ENCODE results near the gene LRP1-AS.

LRP1-AS gene

DNA sequence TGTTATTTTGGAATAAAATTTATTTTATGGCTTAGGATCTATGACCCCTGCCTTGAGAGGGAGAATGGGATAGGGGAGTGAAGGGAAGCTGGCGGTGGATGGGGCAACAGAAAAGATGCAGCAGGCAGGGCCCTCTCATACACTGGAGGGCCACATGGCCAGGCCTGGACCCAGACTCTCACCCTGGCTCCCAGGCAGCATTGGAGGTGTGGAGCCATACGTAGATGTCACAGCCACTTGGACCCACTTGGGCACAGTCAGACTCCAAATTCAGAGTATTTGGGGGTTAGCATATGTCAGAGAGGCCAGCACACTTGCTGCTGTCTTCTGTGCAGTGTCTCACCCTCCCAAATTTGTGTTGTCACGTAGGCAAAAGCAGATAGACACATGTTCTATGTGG lies 52.0 kb downstream of the LRP1-AS start:
- DNase-seq: no peak

Measured in NCI-H524 treated with DMSO at 0.1 percent for 48 hours (cell line).